ENCODE results near the gene DAB1.

Gene DAB1

GRCh38 chr1:57017717-57018116 lies 406.1 kb downstream of the DAB1 start:
- no peak overlapping the region for H3K4me3 ChIP-seq (replicated peaks; ENCODE audit: low read depth, low read length)
- no peak for DNase-seq (ENCODE audit: extremely low read depth, low read depth)
- TF ChIP-seq, protein P1, sequence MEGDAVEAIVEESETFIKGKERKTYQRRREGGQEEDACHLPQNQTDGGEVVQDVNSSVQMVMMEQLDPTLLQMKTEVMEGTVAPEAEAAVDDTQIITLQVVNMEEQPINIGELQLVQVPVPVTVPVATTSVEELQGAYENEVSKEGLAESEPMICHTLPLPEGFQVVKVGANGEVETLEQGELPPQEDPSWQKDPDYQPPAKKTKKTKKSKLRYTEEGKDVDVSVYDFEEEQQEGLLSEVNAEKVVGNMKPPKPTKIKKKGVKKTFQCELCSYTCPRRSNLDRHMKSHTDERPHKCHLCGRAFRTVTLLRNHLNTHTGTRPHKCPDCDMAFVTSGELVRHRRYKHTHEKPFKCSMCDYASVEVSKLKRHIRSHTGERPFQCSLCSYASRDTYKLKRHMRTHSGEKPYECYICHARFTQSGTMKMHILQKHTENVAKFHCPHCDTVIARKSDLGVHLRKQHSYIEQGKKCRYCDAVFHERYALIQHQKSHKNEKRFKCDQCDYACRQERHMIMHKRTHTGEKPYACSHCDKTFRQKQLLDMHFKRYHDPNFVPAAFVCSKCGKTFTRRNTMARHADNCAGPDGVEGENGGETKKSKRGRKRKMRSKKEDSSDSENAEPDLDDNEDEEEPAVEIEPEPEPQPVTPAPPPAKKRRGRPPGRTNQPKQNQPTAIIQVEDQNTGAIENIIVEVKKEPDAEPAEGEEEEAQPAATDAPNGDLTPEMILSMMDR (IDR thresholded peaks at IDR 0.05; ENCODE audit: low read depth, low read length, missing control alignments), result peak; percentile 58

DNA sequence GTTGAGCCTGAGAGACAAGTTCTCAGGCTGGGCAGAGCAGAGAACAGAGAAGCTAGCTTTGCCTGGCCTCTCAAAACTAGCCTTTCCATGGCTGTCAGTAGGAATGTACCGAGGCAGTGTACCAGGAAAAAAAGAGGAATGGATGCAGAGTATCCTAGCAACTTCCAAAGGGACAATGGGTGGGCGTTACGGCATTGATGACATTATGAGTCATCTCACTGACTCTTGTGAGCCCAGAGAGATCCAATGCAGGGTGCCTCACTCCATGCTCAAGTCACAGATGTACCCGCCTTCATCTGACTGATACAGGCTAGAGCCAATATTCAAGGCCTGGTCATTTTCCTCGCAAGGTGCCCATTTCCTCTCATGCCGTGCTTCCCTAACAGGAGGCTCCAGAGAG lies 406.7 kb downstream of the DAB1 start:
- DNase-seq (ENCODE audit: extremely low read depth, low read depth), result no peak
- no peak overlapping the region for H3K4me3 ChIP-seq (replicated peaks; ENCODE audit: low read depth, low read length)
- TF ChIP-seq, protein P1 (IDR thresholded peaks at IDR 0.05; ENCODE audit: low read depth, low read length, missing control alignments), result no peak

GRCh38 chr1:57015071-57015470 lies 408.8 kb downstream of the DAB1 start:
- no peak overlapping the region for H3K4me3 ChIP-seq (replicated peaks; ENCODE audit: low read depth, low read length)
- DNase-seq (ENCODE audit: extremely low read depth, low read depth), result no peak
- TF ChIP-seq, protein P1 (IDR thresholded peaks at IDR 0.05; ENCODE audit: low read depth, low read length, missing control alignments), result no peak

GRCh38 chr1:57013522-57013921 lies 410.3 kb downstream of the DAB1 start:
- DNase-seq (ENCODE audit: extremely low read depth, low read depth), result no peak
- TF ChIP-seq, protein P1 (IDR thresholded peaks at IDR 0.05; ENCODE audit: low read depth, low read length, missing control alignments), result no peak
- no peak overlapping the region for H3K4me3 ChIP-seq (replicated peaks; ENCODE audit: low read depth, low read length)

DNA sequence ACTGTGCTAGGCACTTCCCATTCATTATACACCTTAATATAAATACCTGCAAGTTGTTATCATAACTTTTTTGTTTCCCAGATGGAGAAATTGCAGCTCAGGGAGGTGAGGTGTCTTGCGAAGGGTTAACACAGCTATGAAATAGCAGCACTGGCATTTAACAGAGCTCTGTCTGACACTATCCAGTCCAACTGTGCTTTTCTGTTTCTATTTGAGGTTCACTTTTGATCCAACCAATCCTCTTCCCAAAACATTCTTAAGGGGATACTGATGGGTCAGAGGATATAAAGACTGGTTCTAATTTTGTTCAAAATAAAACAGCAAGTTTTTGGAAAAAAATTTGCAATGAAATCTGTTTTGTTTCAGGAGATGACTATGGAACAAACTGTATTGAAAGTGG lies 411.5 kb downstream of the DAB1 start:
- DNase-seq (ENCODE audit: extremely low read depth, low read depth), result no peak
- H3K4me3 ChIP-seq (replicated peaks; ENCODE audit: low read depth, low read length), result no peak overlapping the region
- TF ChIP-seq, protein P1 (IDR thresholded peaks at IDR 0.05; ENCODE audit: low read depth, low read length, missing control alignments), result no peak

- TF ChIP-seq, protein P1 (IDR thresholded peaks at IDR 0.05; ENCODE audit: low read depth, low read length, missing control alignments), result no peak
- no peak overlapping the region for H3K4me3 ChIP-seq (replicated peaks; ENCODE audit: low read depth, low read length)
- no peak for DNase-seq (ENCODE audit: extremely low read depth, low read depth)
Observed at GRCh38 chr1:57010511-57010910, 413.3 kb downstream of the DAB1 start.

- no peak for DNase-seq (ENCODE audit: extremely low read depth, low read depth)
- H3K4me3 ChIP-seq (replicated peaks; ENCODE audit: low read depth, low read length), result no peak overlapping the region
- TF ChIP-seq, protein P1 (IDR thresholded peaks at IDR 0.05; ENCODE audit: low read depth, low read length, missing control alignments), result no peak
Observed at GRCh38 chr1:57007948-57008347, 415.9 kb downstream of the DAB1 start.
